Activated naive CD4-positive, alpha-beta T cell treated with anti-CD3 and anti-CD28 coated beads, Interleukin-2, amount 50 U/mL, for 24 hours (primary cell): ENCODE data around the gene ZNF526.

Experiments
- H3K27ac Mint-ChIP-seq: one replicate; pipeline ENCODE4 v1.8.0; 2021; ENCODE audit warnings: mild to moderate bottlenecking, mixed read lengths
- H3K27me3 Mint-ChIP-seq: one replicate; pipeline ENCODE4 v1.8.0; 2021; ENCODE audit warnings: mixed read lengths
- H3K36me3 Mint-ChIP-seq: one replicate; pipeline ENCODE4 v1.8.0; 2021; ENCODE audit warnings: mixed read lengths
- H3K4me1 Mint-ChIP-seq: one replicate; pipeline ENCODE4 v1.8.0; 2021; ENCODE audit warnings: mixed read lengths
- H3K4me3 Mint-ChIP-seq: one replicate; pipeline ENCODE4 v1.8.0; 2021; ENCODE audit warnings: mild to moderate bottlenecking, mixed read lengths
- H3K9me3 Mint-ChIP-seq: one replicate; pipeline ENCODE4 v1.8.0; 2021; ENCODE audit warnings: mixed read lengths

ZNF526 gene

DNA sequence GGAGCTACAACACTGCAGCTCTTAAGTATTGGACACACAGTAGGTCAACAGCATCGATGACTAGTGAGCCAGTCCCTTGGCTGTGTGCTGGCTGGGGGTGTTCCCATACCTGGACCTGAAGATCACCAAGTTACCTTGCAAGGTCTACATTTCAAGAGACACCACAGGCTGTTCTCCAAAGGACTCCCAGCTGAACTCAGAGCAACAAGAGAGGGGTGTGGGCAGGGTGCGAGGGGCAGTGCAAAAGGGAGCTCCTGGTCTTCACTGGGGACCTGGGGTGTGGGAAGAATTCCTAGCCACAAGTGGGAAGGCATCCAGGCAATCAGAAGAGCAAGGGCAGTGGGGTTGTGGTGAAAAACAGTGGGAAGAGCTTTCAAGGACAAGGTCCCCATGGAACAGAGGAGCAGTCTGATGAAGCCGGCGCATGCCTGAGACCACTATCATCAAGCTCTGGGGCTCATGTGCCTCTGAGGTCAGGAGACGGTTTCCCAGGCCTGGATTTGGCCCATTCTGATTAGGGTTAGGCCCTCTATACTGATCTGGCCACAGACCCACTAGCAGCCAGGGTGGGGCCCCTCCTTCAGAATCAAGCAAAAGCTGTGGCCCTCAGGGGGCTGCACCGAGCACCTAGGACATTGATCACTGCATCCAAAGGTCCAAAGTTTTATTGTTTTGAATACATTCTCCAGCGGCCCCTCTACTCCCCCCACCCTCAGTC is 27.0 kb downstream of the ZNF526 start:
- Mint-ChIP-seq H3K4me1 (peaks cover 49% of the 10 kb centered on the region), H3K4me3 (no peak overlapping the region), H3K27ac (peak overlapping the region; percentile 82), H3K27me3 (no peaks in the 10 kb centered on the region), H3K9me3 (no peaks in the 10 kb centered on the region), H3K36me3 (peaks cover 2% of the 10 kb centered on the region)

DNA sequence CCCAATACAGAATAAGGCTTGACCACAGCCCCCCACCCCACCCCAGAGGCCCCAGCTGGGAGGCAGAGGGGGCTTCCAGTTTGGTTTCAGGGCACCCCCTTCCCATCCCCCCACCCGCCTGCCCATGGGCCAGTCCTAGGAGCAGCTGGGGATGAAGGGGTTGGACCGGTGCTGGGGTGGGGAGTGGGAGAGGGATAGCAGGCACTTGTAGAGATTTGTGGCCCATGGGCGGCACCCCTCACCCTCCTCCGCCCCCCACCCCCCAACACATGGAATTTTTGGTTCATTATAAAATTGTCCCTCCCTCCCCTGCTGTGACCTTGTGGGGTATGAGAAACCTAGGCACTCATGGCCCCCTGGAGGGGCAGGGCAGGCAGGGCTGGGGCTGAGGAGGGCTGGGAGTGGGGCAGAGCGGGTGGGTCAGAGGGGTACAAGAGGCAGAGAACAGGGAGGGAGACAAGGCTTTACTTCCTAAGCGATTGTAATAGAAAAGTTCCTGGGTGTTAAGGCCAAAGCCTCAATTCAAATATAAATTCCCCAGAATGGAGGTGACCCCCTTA is 27.6 kb downstream of the ZNF526 start:
- no peak overlapping the region for H3K4me3 Mint-ChIP-seq
- peaks cover 4% of the 10 kb centered on the region for H3K36me3 Mint-ChIP-seq
- H3K27ac Mint-ChIP-seq, result no peak overlapping the region
- H3K27me3 Mint-ChIP-seq, result no peaks in the 10 kb centered on the region
- H3K4me1 Mint-ChIP-seq, result peaks cover 54% of the 10 kb centered on the region
- H3K9me3 Mint-ChIP-seq, result no peaks in the 10 kb centered on the region

DNA sequence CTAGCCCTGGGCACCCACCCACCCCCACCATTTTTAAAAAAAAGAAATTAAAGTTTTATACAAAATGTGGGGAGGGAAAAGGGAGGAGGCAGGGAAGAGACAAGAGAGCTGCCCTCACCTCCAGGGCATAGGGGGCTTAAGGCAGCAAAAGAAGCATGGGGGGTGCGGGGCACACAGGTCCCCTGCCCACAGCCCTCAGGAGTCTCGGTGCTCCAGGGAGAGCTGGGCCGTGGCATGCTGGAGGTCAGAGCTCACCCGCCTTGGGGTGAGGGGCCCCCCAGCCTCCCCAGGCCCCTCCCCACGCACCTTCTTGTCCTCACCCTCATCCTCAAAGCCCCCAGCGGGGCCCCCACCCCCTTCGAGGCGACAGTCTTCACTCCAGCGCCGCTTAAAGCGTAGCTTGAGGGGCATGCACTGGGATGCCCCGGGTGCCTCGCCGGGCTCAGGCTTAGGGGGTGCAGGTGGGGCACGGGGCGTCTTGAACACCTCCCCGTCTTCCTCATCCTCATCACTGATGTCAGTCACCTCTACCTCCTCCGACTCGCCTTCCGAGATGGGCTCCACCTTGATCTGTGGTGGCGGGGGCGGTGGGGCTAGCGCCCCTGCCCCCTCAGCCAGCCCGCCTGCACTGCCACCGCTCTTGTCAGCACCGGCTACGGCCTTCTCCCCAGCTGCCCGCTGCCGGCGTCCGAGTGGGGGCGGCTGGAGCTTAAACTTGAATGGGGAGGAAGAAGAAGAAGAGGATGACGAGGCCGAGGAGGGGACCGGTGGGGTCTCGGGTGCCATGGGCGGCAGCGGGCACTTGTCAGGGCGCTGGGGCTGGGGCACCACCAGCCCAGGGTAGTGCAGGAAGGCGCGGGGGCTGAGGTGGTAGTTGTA is 28.4 kb downstream of the ZNF526 start:
- no peaks in the 10 kb centered on the region for H3K9me3 Mint-ChIP-seq
- H3K4me1 Mint-ChIP-seq, result peaks cover 49% of the 10 kb centered on the region
- H3K4me3 Mint-ChIP-seq, result no peak overlapping the region
- H3K27me3 Mint-ChIP-seq, result no peaks in the 10 kb centered on the region
- peak overlapping the region; percentile 23 for H3K27ac Mint-ChIP-seq
- peaks cover 5% of the 10 kb centered on the region for H3K36me3 Mint-ChIP-seq

DNA sequence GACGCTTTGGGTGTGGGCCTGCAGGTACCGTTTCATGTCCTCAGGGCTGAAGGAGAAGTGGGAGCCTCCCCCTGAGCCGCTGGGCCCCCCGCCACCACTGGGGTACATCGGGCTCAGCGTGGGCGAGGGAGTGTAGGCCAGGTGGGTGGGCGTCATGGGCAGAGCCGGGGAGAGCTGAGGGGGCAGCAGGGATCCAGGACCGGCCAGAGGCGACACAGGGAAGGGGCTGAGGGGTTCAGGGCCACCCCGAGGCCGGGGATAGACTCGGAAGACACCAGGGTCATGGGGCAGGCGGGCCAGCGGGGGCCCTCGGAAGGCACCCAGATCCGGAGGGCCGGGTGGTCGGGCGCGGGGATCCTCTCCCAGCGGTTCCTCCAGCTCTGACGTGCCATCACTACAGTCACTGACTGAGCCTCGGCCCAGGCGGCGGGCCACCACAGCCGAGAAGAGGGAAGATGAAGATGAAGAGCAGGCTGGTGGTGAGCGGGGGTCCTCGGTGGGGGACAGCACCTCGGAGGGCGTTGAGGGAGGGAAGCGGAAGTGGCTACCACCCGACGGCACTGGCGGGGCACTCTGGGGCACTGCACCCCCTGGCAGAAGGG is 29.1 kb downstream of the ZNF526 start:
- peaks cover 48% of the 10 kb centered on the region for H3K4me1 Mint-ChIP-seq
- H3K27me3 Mint-ChIP-seq, result no peaks in the 10 kb centered on the region
- H3K4me3 Mint-ChIP-seq, result no peak overlapping the region
- no peak overlapping the region for H3K27ac Mint-ChIP-seq
- H3K36me3 Mint-ChIP-seq, result peaks cover 5% of the 10 kb centered on the region
- H3K9me3 Mint-ChIP-seq, result no peaks in the 10 kb centered on the region

DNA sequence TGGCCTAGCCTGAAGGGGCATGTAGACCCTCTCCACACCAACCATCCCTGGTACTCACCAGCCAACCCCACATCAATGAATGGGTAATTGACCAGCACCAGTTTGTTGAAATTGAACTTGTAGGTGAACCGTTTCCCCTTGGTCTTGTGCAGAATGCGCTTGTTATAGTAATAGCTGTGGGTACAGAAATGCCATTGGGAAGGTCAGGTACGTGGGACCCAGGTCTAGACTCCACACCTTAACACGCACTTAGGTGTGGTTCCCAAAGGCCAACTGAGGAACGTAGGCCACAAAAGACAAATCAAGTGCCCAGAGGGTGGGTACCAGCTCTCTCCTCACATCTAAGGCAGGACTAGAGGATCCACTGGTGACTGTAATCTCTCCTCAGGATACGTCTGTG is 29.7 kb downstream of the ZNF526 start:
- Mint-ChIP-seq H3K27me3 (no peaks in the 10 kb centered on the region), H3K4me1 (peaks cover 42% of the 10 kb centered on the region), H3K9me3 (no peaks in the 10 kb centered on the region), H3K4me3 (no peak overlapping the region), H3K36me3 (peaks cover 5% of the 10 kb centered on the region), H3K27ac (peak overlapping the region; percentile 62)

DNA sequence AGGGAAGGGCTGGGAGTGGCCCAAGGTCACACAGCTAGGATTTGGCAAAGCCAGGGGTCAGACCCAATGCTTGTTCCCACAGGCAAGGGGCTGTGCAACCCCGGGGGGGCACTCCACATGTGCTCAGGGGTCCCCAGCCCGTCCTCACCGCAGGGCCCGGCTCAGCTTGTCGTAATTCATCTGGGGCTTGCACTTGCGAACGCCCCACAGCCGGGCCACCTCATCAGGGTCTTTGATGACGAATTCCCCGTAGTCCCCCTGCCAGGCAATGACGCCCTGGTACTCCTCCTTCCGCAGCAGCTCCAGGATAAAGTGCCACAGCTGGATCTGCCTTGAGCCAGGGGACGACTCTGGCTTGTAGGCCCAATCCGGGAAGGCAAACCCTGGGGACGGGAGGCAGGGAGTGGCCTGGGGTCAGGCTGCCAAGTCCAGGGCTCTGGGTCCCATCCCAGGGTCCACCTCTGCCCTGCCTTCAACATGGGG is 30.1 kb downstream of the ZNF526 start:
- no peaks in the 10 kb centered on the region for H3K9me3 Mint-ChIP-seq
- H3K27me3 Mint-ChIP-seq, result no peaks in the 10 kb centered on the region
- peaks cover 5% of the 10 kb centered on the region for H3K36me3 Mint-ChIP-seq
- peak overlapping the region; percentile 62 for H3K27ac Mint-ChIP-seq
- H3K4me1 Mint-ChIP-seq, result peaks cover 38% of the 10 kb centered on the region
- H3K4me3 Mint-ChIP-seq, result no peak overlapping the region

- H3K27ac Mint-ChIP-seq, result no peak overlapping the region
- H3K9me3 Mint-ChIP-seq, result no peaks in the 10 kb centered on the region
- no peak overlapping the region for H3K4me3 Mint-ChIP-seq
- H3K4me1 Mint-ChIP-seq, result peaks cover 36% of the 10 kb centered on the region
- peaks cover 5% of the 10 kb centered on the region for H3K36me3 Mint-ChIP-seq
- no peaks in the 10 kb centered on the region for H3K27me3 Mint-ChIP-seq
These were observed 30.8 kb downstream of the ZNF526 start for GRCh38 chr19:42250666-42251531.

DNA sequence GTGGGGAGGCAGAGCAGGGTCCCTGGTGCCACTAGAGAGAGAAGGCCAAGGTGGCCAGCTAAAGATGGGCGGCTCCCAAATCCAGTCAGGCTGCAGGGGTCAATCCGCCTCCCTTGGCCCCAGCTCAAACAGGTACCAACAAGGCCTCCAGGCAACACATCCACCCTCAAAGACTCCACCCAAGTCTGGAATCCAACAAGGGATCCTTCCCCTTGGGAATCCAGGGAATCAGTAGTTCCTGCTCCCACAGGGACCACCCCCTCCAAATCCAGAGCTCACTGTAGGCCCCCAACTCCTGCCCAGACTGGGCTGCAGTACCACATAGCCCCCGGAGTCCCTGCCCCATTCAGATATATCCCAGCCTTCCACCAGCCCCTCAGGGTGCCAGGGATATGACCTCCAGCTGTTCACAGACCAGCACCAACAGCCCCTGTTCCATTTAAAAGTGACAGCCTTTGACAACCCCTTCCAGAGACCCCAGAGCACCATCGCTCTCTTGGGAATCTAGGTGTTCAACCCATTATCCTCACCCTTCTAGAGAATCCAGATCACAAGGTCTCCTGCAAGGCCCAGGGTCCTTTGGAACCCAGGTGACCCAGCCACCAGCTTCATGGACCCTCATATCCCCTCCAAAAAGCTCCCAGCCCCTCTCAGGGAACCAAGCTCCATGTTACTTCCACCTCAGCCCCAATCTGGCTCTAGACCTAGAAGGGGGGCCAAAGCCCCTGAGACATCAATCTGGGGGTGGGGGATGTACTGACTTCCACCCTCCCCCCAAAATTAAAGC is 31.7 kb downstream of the ZNF526 start:
- peak overlapping the region; percentile 90 for H3K27ac Mint-ChIP-seq
- H3K36me3 Mint-ChIP-seq, result peaks cover 5% of the 10 kb centered on the region
- no peaks in the 10 kb centered on the region for H3K27me3 Mint-ChIP-seq
- H3K9me3 Mint-ChIP-seq, result no peaks in the 10 kb centered on the region
- H3K4me1 Mint-ChIP-seq, result peaks cover 37% of the 10 kb centered on the region
- H3K4me3 Mint-ChIP-seq, result peak overlapping the region; percentile 92

- H3K36me3 Mint-ChIP-seq, result peaks cover 5% of the 10 kb centered on the region
- peak overlapping the region; percentile 92 for H3K4me3 Mint-ChIP-seq
- H3K27me3 Mint-ChIP-seq, result no peaks in the 10 kb centered on the region
- H3K27ac Mint-ChIP-seq, result peak overlapping the region; percentile 94
- peaks cover 34% of the 10 kb centered on the region for H3K4me1 Mint-ChIP-seq
- H3K9me3 Mint-ChIP-seq, result no peaks in the 10 kb centered on the region
These were observed 32.5 kb downstream of the ZNF526 start for GRCh38 chr19:42252365-42253244.

DNA sequence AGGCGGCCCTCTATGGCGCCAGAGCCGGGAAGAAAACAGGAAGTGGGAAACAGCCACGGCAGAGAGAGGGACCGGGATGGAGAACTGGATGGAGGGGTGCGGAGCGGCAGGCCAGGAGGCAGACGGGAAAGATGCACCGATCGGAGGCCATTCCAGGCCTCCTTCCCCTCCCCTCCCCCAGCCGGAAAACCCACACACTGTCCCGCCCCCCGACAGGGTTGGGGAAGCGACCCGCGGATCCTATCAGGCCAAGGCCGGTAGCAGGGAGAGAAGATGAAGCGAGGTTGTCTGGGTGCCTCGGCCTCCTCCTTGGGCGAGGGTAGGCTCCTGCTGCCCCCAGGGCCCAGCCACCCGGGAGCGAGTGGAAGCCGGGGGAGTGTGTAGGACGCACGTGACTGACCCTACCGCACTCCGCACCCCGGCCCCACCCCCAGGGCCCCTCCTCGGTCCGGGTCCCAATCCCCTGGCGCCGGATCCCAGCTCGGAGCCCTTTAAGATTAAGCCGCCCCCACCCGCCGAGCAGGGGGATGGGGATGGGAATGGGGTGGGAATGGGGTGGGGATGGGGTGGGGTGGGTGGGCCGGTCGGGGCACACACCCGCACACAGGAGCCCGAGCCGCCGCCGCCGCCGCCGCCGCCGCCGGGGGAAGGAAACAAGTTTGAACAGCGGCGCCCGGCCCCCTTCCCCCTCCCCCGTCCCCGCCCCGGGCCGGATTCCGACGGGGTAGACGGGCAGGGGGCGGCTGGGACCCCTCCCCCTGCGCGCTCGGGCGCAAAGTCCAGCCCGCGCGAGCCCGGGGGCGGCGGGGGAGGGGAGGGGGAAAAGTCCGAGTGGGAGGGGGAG is 33.4 kb downstream of the ZNF526 start:
- Mint-ChIP-seq H3K27ac (peak overlapping the region; percentile 94), H3K4me1 (peaks cover 34% of the 10 kb centered on the region), H3K36me3 (peaks cover 5% of the 10 kb centered on the region), H3K9me3 (no peaks in the 10 kb centered on the region), H3K27me3 (no peaks in the 10 kb centered on the region), H3K4me3 (peak overlapping the region; percentile 92)

- Mint-ChIP-seq H3K9me3 (no peaks in the 10 kb centered on the region), H3K4me1 (peaks cover 34% of the 10 kb centered on the region), H3K27ac (peak overlapping the region; percentile 80), H3K4me3 (peak overlapping the region; percentile 67), H3K36me3 (peaks cover 5% of the 10 kb centered on the region), H3K27me3 (no peaks in the 10 kb centered on the region)
These were observed 34.2 kb downstream of the ZNF526 start for GRCh38 chr19:42254089-42254849.
